Measurements from ENCODE around the gene TMEM74B.

The TMEM74B gene

GRCh38 chr20:1185316-1185741 lies 548 bp upstream of the TMEM74B start:
- DNase-seq (ENCODE audit: low read depth), result no peak
- no peak for TF ChIP-seq CTCF (conservative IDR thresholded peaks at IDR 0.05; ENCODE audit: low read length)
- H3K4me3 ChIP-seq (ENCODE audit: low read length), result peak overlapping the region; percentile 30; the same call in 1 of the 2 replicates

- TF ChIP-seq CTCF (conservative IDR thresholded peaks at IDR 0.05; ENCODE audit: low read length), result no peak
- no peak overlapping the region for H3K4me3 ChIP-seq (ENCODE audit: low read length)
Observed at GRCh38 chr20:1184260-1184637, 532 bp downstream of the TMEM74B start.

GRCh38 chr20:1183153-1183552 lies 1.6 kb downstream of the TMEM74B start:
- no peak overlapping the region for H3K4me3 ChIP-seq (ENCODE audit: low read length)
- DNase-seq (ENCODE audit: low read depth), result no peak
- no peak for TF ChIP-seq CTCF (conservative IDR thresholded peaks at IDR 0.05; ENCODE audit: low read length)

More at GRCh38 chr20:1184260-1184637, 532 bp downstream of the TMEM74B start:
- no peak for DNase-seq (ENCODE audit: low read depth)

GRCh38 chr20:1182106-1182505 lies 2.7 kb downstream of the TMEM74B start:
- DNase-seq (ENCODE audit: low read depth), result no peak
- no peak for TF ChIP-seq CTCF (conservative IDR thresholded peaks at IDR 0.05; ENCODE audit: low read length)
- H3K4me3 ChIP-seq (ENCODE audit: low read length), result no peak overlapping the region

- TF ChIP-seq CTCF (conservative IDR thresholded peaks at IDR 0.05; ENCODE audit: low read length), result no peak
- no peak overlapping the region for H3K4me3 ChIP-seq (ENCODE audit: low read length)
- DNase-seq (ENCODE audit: low read depth), result no peak
Observed at GRCh38 chr20:1180949-1181348, 3.8 kb downstream of the TMEM74B start.

- no peak overlapping the region for H3K4me3 ChIP-seq (ENCODE audit: low read length)
- no peak for DNase-seq (ENCODE audit: low read depth)
- TF ChIP-seq CTCF (conservative IDR thresholded peaks at IDR 0.05; ENCODE audit: low read length), result no peak
Observed at GRCh38 chr20:1178623-1179022, 6.2 kb downstream of the TMEM74B start.

GRCh38 chr20:1178103-1178502 lies 6.7 kb downstream of the TMEM74B start:
- no peak for DNase-seq (ENCODE audit: low read depth)
- no peak overlapping the region for H3K4me3 ChIP-seq (ENCODE audit: low read length)
- TF ChIP-seq CTCF (conservative IDR thresholded peaks at IDR 0.05; ENCODE audit: low read length), result no peak

Measured in AG10803 (cell line).